ENCODE results near the gene DRC3.

DRC3 gene

GRCh38 chr17:18028114-18028951 lies 55.7 kb downstream of the DRC3 start:
- no peak for TF ChIP-seq CTCF (IDR thresholded peaks at IDR 0.05; ENCODE audit: insufficient read depth, low read length, poor library complexity, severe bottlenecking)
- H3K4me3 ChIP-seq (replicated peaks; ENCODE audit: low read depth, low read length) = no peak overlapping the region
- no peaks in the 10 kb centered on the region for H3K27me3 ChIP-seq (replicated peaks; ENCODE audit: control insufficient read depth, insufficient read depth, low read length)
- no peak for DNase-seq (ENCODE audit: extremely low read depth, insufficient read length)
- peaks cover 2% of the 10 kb centered on the region; the same call in 1 of the 2 replicates for H3K36me3 ChIP-seq (ENCODE audit: control insufficient read depth, insufficient read depth, low read length)

- H3K4me3 ChIP-seq (replicated peaks; ENCODE audit: low read depth, low read length) = no peak overlapping the region
- TF ChIP-seq CTCF (IDR thresholded peaks at IDR 0.05; ENCODE audit: insufficient read depth, low read length, poor library complexity, severe bottlenecking) = no peak
- H3K36me3 ChIP-seq (ENCODE audit: control insufficient read depth, insufficient read depth, low read length) = peaks cover 2% of the 10 kb centered on the region; the same call in 1 of the 2 replicates
- no peaks in the 10 kb centered on the region for H3K27me3 ChIP-seq (replicated peaks; ENCODE audit: control insufficient read depth, insufficient read depth, low read length)
- DNase-seq (ENCODE audit: extremely low read depth, insufficient read length) = no peak
Measured at GRCh38 chr17:18028952-18029540, 56.4 kb downstream of the DRC3 start.

- Histone ChIP-seq H3K27me3 (replicated peaks; ENCODE audit: control insufficient read depth, insufficient read depth, low read length) (no peaks in the 10 kb centered on the region), H3K4me3 (replicated peaks; ENCODE audit: low read depth, low read length) (no peak overlapping the region), H3K36me3 (ENCODE audit: control insufficient read depth, insufficient read depth, low read length) (no peaks in the 10 kb centered on the region)
- no peak for DNase-seq (ENCODE audit: extremely low read depth, insufficient read length)
- no peak for TF ChIP-seq CTCF (IDR thresholded peaks at IDR 0.05; ENCODE audit: insufficient read depth, low read length, poor library complexity, severe bottlenecking)
Measured at GRCh38 chr17:18031955-18032354, 59.3 kb downstream of the DRC3 start.

GRCh38 chr17:18033442-18034099 lies 60.9 kb downstream of the DRC3 start:
- TF ChIP-seq CTCF (IDR thresholded peaks at IDR 0.05; ENCODE audit: insufficient read depth, low read length, poor library complexity, severe bottlenecking) = peak; percentile 55
- Histone ChIP-seq H3K36me3 (ENCODE audit: control insufficient read depth, insufficient read depth, low read length) (no peaks in the 10 kb centered on the region), H3K27me3 (replicated peaks; ENCODE audit: control insufficient read depth, insufficient read depth, low read length) (no peaks in the 10 kb centered on the region), H3K4me3 (replicated peaks; ENCODE audit: low read depth, low read length) (no peak overlapping the region)
- DNase-seq (ENCODE audit: extremely low read depth, insufficient read length) = peak; percentile 68

- no peak for TF ChIP-seq CTCF (IDR thresholded peaks at IDR 0.05; ENCODE audit: insufficient read depth, low read length, poor library complexity, severe bottlenecking)
- DNase-seq (ENCODE audit: extremely low read depth, insufficient read length) = no peak
- no peak overlapping the region for H3K4me3 ChIP-seq (replicated peaks; ENCODE audit: low read depth, low read length)
- no peaks in the 10 kb centered on the region for H3K36me3 ChIP-seq (ENCODE audit: control insufficient read depth, insufficient read depth, low read length)
- no peaks in the 10 kb centered on the region for H3K27me3 ChIP-seq (replicated peaks; ENCODE audit: control insufficient read depth, insufficient read depth, low read length)
Measured at GRCh38 chr17:18035704-18036103, 63.0 kb downstream of the DRC3 start.
